IPS-11a (cell line): Measurements from ENCODE around the gene SLC16A13.
"Not testable (repeated sequence)": the region's sequence is repeated elsewhere in the genome, so short reads cannot be mapped to it uniquely, and the experiment has no call there.

Experiments
- H3K4me3 ChIP-seq: one replicate; pipeline ENCODE4 v1.5.1; 2013; ENCODE audit warnings: low read depth, low read length, control low read depth

Gene SLC16A13

GRCh38 chr17:7026471-7027115, 9.2 kb upstream of the SLC16A13 start:
- H3K4me3 ChIP-seq = no peak overlapping the region

DNA sequence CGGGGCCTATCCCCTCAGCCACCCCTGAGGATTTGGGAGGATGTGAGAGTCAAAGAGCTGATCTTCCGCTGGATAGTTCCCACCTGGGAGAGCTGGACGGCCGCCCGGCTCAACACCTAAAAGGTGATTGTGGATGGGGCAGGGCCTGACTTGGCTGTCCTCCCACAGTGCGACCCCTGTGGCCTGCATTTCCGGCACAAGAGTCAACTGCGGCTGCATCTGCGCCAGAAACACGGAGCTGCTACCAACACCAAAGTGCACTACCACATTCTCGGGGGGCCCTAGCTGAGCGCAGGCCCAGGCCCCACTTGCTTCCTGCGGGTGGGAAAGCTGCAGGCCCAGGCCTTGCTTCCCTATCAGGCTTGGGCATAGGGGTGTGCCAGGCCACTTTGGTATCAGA, 8.5 kb upstream of the SLC16A13 start:
- no peak overlapping the region for H3K4me3 ChIP-seq

GRCh38 chr17:7029096-7029495, 6.7 kb upstream of the SLC16A13 start:
- no peak overlapping the region for H3K4me3 ChIP-seq

- H3K4me3 ChIP-seq = no peak overlapping the region
These were observed 6.2 kb upstream of the SLC16A13 start for GRCh38 chr17:7029659-7030058.

DNA sequence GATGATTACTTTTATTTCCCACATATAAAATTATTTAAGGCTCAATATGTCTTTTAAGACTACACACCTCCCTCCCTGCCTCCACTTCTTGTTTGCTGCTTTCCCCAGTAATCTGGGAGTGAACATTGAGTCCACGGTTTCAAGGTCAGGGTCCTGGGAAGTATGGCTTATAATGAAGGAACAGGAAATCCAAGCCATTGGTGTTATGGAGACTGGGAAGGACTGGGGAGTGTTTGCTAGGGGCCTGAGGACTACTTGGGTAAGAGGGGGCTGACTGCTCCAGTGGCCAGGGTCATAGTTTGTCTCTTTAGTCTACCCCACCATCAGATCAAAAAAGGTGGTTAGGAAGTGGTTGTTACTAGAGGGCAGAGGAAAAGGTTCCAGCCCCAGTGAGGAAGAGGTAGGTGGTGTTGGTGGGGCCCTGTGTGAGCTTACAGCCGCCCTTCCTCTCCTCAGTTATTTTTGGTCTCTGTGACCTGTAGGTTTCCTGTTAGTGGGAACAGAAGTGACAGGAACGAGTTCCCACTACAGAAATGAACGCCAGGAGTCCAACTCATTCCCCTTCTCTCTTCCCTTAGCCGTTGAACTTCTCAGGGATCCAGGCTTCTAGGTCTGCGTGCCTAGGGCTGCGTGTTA, 742 bp upstream of the SLC16A13 start:
- peak overlapping the region; percentile 73 for H3K4me3 ChIP-seq

GRCh38 chr17:7038025-7038862, 2.4 kb downstream of the SLC16A13 start:
- no peak overlapping the region for H3K4me3 ChIP-seq

GRCh38 chr17:7039832-7040231, 4.0 kb downstream of the SLC16A13 start:
- H3K4me3 ChIP-seq = no peak overlapping the region

DNA sequence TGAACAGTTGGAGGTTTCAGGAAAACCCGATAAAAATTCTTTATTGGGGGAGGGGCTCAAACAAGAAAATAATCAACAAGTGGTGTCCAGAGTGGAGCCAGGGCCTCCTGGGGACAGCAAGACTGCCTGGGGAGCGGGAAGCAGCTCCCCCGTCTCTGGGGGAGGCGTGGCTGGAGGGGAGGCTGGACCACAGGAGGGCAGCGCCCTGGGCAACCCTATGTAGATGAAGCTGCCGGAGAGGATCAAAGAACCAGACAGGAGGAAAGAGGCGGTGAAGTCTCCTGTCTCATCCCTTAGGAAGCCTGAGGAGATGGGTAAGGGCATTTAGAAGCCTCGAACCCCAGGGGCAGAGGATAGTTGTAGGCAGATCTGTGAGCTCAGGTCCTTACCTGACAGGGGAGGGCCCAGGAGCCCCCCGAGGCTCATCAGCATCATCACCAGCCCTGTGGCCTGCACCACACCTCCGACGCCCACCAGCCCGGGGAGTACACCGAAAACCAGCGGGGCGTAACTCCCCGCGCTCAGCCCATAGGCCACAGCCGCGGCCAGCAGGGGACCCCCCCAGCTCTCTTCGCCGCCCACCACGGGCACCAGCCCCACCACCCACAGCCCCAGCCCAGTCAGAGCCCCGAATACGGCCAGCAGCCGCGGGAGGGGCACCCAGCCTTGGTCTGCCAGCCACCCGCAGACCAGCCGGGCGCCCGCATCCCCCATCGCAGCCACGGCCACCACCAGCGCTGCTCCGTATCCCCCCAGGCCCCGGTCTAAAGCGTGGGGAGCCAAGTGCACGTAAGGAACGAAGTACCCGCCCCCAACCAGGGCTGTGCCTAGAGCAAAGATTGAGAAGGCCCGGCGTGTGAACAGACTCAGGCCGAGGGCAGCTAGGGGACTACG, 6.0 kb downstream of the SLC16A13 start:
- H3K4me3 ChIP-seq = peak overlapping the region; percentile 50

- H3K4me3 ChIP-seq = peak overlapping the region; percentile 50
These were observed 6.8 kb downstream of the SLC16A13 start for GRCh38 chr17:7042501-7043181.

GRCh38 chr17:7043182-7043496, 7.3 kb downstream of the SLC16A13 start:
- H3K4me3 ChIP-seq = peak overlapping the region; percentile 50

DNA sequence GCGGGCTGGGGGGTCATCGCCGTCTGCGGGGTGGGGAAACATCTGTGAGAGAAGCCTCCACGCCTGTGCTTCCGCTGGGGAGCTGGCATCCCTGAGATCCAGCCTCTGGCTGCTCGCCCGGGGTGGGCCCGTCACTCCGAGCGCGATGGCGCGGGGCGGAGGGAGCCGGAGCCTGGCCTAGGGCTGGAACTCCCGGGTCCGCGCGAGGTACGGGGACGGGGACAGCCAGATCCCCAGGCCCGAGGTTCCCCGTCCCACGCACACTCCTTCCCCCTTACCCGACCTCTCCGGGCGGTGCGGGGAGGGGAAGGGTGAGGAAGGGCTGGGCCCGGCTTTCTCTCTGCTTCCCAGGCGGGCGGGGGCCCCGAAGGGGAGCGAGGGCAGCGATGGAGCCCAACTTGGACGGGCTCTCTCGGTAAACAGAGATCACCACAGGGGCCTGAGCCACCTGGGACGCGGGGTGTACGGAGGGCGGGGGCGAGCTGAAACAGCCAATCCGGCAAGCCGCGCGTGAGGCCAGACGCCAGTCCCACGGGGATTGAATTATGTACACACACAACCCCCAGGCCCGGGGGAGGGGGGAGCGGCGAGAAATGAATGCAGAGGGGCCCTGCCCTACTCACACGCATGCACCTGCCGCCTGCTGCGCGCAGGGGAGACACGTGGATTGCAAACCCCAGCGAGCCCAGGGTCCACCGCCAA, 7.8 kb downstream of the SLC16A13 start, which contains the start of gene SLC16A11:
Gene SLC16A11, minus strand, starts transcription at position 596 of the 702 bp plus-strand sequence. Its CDS starts 579 bp downstream, at position 17.
- peak within 1 kb of the TSS; percentile 50 for H3K4me3 ChIP-seq

- no peak overlapping the region for H3K4me3 ChIP-seq
These were observed 9.8 kb downstream of the SLC16A13 start for GRCh38 chr17:7045492-7046126.

DNA sequence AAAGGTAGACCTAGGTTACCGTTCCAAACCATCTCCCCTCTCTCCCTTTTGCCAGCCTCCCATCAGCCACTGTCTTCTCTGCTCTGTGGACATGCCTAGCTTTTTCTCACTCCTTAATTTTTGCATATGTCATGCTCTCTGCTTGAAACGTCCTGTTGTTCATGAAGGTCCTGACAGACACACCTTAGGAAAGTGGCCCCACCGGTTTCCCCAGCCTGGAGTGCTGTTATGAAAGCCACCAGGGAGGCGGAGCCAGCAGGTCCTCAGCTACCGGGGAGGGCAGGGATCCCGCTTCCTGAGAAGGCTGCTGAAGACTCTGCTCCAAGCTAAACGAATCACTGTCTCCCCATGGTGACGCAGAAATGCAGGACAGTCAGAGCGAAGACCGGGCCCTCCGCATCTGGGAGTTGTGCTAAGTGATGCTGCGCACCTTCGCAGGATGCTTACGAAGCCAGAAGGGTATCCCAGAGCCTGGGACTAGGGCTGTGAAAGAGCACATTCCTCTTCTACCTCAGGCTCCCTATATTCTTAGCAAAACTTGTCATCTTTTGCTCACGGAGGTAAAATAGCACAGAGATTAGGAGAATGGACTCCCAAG, 10.4 kb downstream of the SLC16A13 start:
- H3K4me3 ChIP-seq = peak overlapping the region; percentile 21

DNA sequence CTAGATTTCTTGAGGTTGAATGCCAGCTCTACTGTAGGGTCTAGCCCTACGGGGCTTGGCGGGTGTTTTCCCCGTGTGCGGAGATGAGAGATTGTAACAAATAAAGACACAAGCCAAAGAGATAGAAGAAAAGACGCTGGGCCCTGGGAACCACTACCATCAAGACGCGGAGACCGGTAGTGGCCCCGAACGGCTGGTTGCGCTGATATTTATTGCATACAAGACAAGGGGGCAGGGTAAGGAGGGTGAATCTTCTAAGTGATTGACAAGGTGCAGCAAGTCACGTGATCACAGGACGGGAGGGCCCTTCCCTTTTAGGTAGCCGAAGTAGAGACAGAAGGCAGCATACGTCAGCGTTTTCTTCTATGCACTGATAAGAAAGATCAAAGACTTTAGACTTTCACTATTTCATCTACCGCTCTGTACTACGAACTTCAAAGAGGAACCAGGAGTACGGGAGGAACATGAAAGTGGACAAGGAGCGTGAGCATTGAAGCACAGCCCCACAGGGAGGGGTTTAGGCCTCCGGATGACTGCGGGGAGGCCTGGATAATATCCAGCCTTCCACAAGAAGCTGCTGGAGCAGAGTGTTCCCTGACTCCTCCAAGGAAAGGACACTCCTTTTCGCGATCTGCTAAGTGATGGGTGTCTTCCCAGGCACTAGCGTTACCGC, 11.0 kb downstream of the SLC16A13 start:
- peak overlapping the region; percentile 21 for H3K4me3 ChIP-seq

DNA sequence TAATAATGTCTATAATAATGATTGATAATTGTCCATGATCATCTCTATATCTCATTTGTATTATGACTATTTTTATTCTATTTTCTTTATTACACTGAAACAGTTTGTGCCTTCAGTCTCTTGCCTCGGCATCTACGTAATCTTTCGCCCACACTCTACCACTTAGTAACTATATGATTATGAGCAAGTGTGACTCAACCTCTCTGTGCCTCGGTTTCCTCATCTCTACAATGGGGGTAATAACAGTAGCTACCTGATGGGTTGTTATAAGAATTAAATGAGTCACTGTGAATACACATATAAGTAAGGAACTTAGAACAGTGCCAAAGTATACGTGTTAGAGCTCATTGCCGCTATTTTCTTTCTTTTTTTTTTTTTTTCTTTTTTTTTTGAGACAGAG, 11.8 kb downstream of the SLC16A13 start:
- H3K4me3 ChIP-seq = no peak overlapping the region

- H3K4me3 ChIP-seq = no peak overlapping the region
These were observed 13.2 kb downstream of the SLC16A13 start for GRCh38 chr17:7048968-7049367.

GRCh38 chr17:7050583-7050982, 14.8 kb downstream of the SLC16A13 start:
- not testable (repeated sequence) for H3K4me3 ChIP-seq

DNA sequence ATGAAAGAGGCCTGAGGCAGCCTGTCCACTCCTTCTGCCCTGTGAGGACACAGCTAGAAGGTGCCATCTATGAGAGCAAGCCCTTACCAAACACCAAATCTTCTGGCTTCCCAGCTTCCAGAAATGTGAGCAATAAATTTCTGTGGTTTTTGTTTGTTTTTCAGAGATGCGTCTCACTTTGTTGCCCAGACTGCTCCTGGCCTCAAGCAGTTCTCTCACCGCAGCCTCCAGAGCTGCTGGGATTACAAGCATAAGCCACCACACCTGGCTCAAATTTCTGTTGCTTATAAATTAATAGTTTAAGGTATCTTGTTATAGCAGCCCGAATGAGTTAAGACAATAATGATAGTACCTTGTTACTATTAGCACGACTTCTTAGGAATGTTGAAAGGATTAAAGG, 20.6 kb downstream of the SLC16A13 start:
- no peak overlapping the region for H3K4me3 ChIP-seq
